HepG2 (cell line): ENCODE measurements around the gene RNASE9. TPM values are rescaled to one million over a fixed set of nuclear protein-coding genes. Genes with fewer than 3 reads are reported as not detected.

Experiments
- AGO1 ChIP-seq: fragments of 200-400 bp; formaldehyde crosslinking; IDR thresholded peaks from 2 replicates; pipeline ENCODE4 v1.6.1; 2017; ENCODE audit warnings: mild to moderate bottlenecking, low read depth, low read length, moderate library complexity; ENCODE audit not compliant: poor library complexity, severe bottlenecking
- BCL6 ChIP-seq: IDR thresholded peaks from 2 replicates; pipeline ENCODE4 v1.6.1; 2016; ENCODE audit warnings: missing genetic modification reagents, missing compliant biosample characterization
- ETV5 ChIP-seq: IDR thresholded peaks from 2 replicates; pipeline ENCODE4 v1.6.1; 2018; ENCODE audit warnings: missing biosample characterization, missing genetic modification reagents, inconsistent platforms, borderline replicate concordance
- GPBP1L1 ChIP-seq: sonication (generic); formaldehyde crosslinking; IDR thresholded peaks from 2 replicates; pipeline ENCODE4 v1.5.0; 2020; ENCODE audit warnings: mild to moderate bottlenecking, missing genetic modification reagents
- HMG20A ChIP-seq: IDR thresholded peaks from 2 replicates; pipeline ENCODE4 v1.6.1; 2016; ENCODE audit warnings: borderline replicate concordance
- JUN ChIP-seq: sonication (generic); formaldehyde crosslinking; IDR thresholded peaks from 2 replicates; pipeline ENCODE4 v1.4.0; 2020; ENCODE audit warnings: mild to moderate bottlenecking, missing genetic modification reagents
- KMT2B ChIP-seq: IDR thresholded peaks from 2 replicates; pipeline ENCODE4 v1.6.1; 2016; ENCODE audit warnings: missing genetic modification reagents, missing compliant biosample characterization
- NKX3-1 ChIP-seq: sonication (generic); formaldehyde crosslinking; IDR thresholded peaks from 2 replicates; pipeline ENCODE4 v1.5.0; 2020; ENCODE audit warnings: missing genetic modification reagents
- PAXIP1 ChIP-seq: sonication (generic); formaldehyde crosslinking; conservative IDR thresholded peaks from 2 replicates; pipeline ENCODE4 v1.4.0; 2020; ENCODE audit warnings: mild to moderate bottlenecking, missing genetic modification reagents, moderate library complexity
- SIX4 ChIP-seq: sonication (generic); formaldehyde crosslinking; IDR thresholded peaks from 2 replicates; pipeline ENCODE4 v1.4.0; 2020; ENCODE audit warnings: missing genetic modification reagents
- TBX2 ChIP-seq: sonication (generic); formaldehyde crosslinking; IDR thresholded peaks from 2 replicates; pipeline ENCODE4 v1.5.0; 2020; ENCODE audit warnings: missing genetic modification reagents, mild to moderate bottlenecking, borderline replicate concordance
- TFDP2 ChIP-seq: sonication (generic); formaldehyde crosslinking; IDR thresholded peaks from 2 replicates; pipeline ENCODE4 v1.4.0; 2020; ENCODE audit warnings: missing genetic modification reagents
- THAP11 ChIP-seq: IDR thresholded peaks from 2 replicates; pipeline ENCODE4 v1.6.1; 2016; ENCODE audit warnings: missing biosample characterization, missing genetic modification reagents
- ZFP36L1 ChIP-seq: sonication (generic); formaldehyde crosslinking; IDR thresholded peaks from 2 replicates; pipeline ENCODE4 v1.8.0; 2022; ENCODE audit warnings: mild to moderate bottlenecking, missing genetic modification reagents, moderate library complexity
- ZKSCAN8 ChIP-seq: IDR thresholded peaks from 2 replicates; pipeline ENCODE4 v1.6.1; 2016; ENCODE audit warnings: borderline replicate concordance, missing genetic modification reagents, missing compliant biosample characterization
- ZMYM3 ChIP-seq: sonication (generic); formaldehyde crosslinking; IDR thresholded peaks from 2 replicates; pipeline ENCODE4 v1.5.1; 2020; ENCODE audit warnings: mild to moderate bottlenecking, missing genetic modification reagents
- ZNF382 ChIP-seq: sonication (generic); formaldehyde crosslinking; IDR thresholded peaks from 2 replicates; pipeline ENCODE4 v1.5.0; 2020; ENCODE audit warnings: missing genetic modification reagents, mild to moderate bottlenecking, borderline replicate concordance
- ZNF556 ChIP-seq: sonication (generic); formaldehyde crosslinking; IDR thresholded peaks from 2 replicates; pipeline ENCODE4 v1.4.0; 2020; ENCODE audit warnings: mild to moderate bottlenecking, missing genetic modification reagents, borderline replicate concordance
- ZNF614 ChIP-seq: IDR thresholded peaks from 2 replicates; pipeline ENCODE4 v1.6.1; 2018; ENCODE audit warnings: missing biosample characterization, missing genetic modification reagents, inconsistent platforms, borderline replicate concordance
- ZNF879 ChIP-seq: sonication (generic); formaldehyde crosslinking; IDR thresholded peaks from 2 replicates; pipeline ENCODE4 v1.8.1; 2023; ENCODE audit warnings: missing genetic modification reagents
- polyA plus RNA-seq, 8 experiments: library from polyadenylated mRNA; depleted of rRNA in 3 of 8; stranded (reverse) in 7 of 8; unstranded in 1 of 8; fragments of >200 nt; fragmentation: Illumina TruSeq in 4 of 8; extraction: Trizol in 4 of 8; gene quantifications; 2 replicates each; pipeline versions ENCODE4 v1.2.1 to v1.2.3, GENCODE V29; 2011 to 2016; ENCODE audit warnings: low read depth in 4 of 8, missing spikeins in 1 of 8, mixed read lengths in 1 of 8; ENCODE audit not compliant: insufficient read depth in 1 of 8
- total RNA-seq, 5 experiments: library from RNA; depleted of rRNA; stranded (reverse); fragments of >200 nt; fragmentation: Illumina TruSeq; extraction: Trizol; gene quantifications; 2 replicates each; pipeline ENCODE4 v1.2.3, GENCODE V29; 2016; ENCODE audit warnings: low read depth in 1 of 5

RNASE9 gene
- total and polyA plus RNA-seq, 2 of the 13 experiments (the other 11 are each of a cell fraction or from before 2014, with no cell fraction given): not detected

- TF ChIP-seq ZNF382 (no peak), ZKSCAN8 (CRISPR knock-in tag) (peak; percentile 74; the same call in 1 of the 2 replicates), ZNF556 (CRISPR knock-in tag) (peak; percentile 94; the same call in 1 of the 2 replicates), AGO1 (no peak), ZNF879 (CRISPR knock-in tag) (no peak), TBX2 (CRISPR knock-in tag) (peak; percentile 32), KMT2B (CRISPR knock-in tag) (peak; percentile 58), TFDP2 (CRISPR knock-in tag) (no peak), BCL6 (CRISPR knock-in tag) (peak; percentile 28; the same call in 1 of the 2 replicates), ETV5 (CRISPR knock-in tag) (peak; percentile 41; the same call in 1 of the 2 replicates), ZMYM3 (peak; percentile 35; the same call in 1 of the 2 replicates), NKX3-1 (CRISPR knock-in tag) (peak; percentile 74; the same call in 1 of the 2 replicates), GPBP1L1 (CRISPR knock-in tag) (no peak), THAP11 (CRISPR knock-in tag) (peak; percentile 73), JUN (no peak), SIX4 (CRISPR knock-in tag) (peak; percentile 13; the same call in 1 of the 2 replicates), ZFP36L1 (CRISPR knock-in tag) (peak; percentile 42; the same call in 1 of the 2 replicates), HMG20A (CRISPR knock-in tag) (peak; percentile 23; the same call in 1 of the 2 replicates), PAXIP1 (peak; percentile 44), ZNF614 (CRISPR knock-in tag) (peak; percentile 77; the same call in 1 of the 2 replicates)
Measured at GRCh38 chr14:20610002-20610765, 49.3 kb upstream of the RNASE9 start (continued).
